GM19099 (cell line): Measurements from ENCODE around the gene MEF2D.

Experiments
- POLR2A ChIP-seq: IDR thresholded peaks from 3 replicates; pipeline ENCODE4 v1.6.1; 2011; ENCODE audit warnings: low read depth; ENCODE audit not compliant: insufficient read length; ENCODE audit errors: extremely low read depth

MEF2D gene

GRCh38 chr1:156530006-156530405 lies 29.4 kb upstream of the MEF2D start:
- TF ChIP-seq POLR2A: no peak

- no peak for TF ChIP-seq POLR2A
Observed at GRCh38 chr1:156528875-156529425, 28.4 kb upstream of the MEF2D start.

GRCh38 chr1:156528231-156528630 lies 27.7 kb upstream of the MEF2D start:
- no peak for TF ChIP-seq POLR2A

DNA sequence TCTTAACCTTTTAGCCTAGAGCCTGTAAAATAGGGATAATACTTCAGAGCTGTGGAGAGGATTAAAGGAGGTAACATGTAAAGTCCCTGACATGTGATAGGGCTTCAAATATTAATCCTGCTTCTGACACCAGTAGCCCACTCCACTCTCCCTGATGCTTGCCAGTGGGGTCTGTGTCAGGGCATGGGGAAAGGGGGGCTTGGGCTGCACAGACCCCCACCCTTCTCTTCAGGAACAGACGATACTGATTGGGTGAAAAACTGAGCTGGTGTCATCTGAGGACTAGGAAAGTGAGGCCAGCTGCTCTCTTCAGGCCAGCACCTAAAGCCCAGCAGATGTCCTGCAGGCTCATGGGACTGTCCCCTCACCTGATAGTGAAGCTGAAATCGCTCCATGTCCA lies 27.0 kb upstream of the MEF2D start:
- no peak for TF ChIP-seq POLR2A

GRCh38 chr1:156525856-156526489 lies 25.4 kb upstream of the MEF2D start:
- no peak for TF ChIP-seq POLR2A

GRCh38 chr1:156525071-156525501 lies 24.5 kb upstream of the MEF2D start:
- TF ChIP-seq POLR2A: no peak

- TF ChIP-seq POLR2A: no peak
Observed at GRCh38 chr1:156524481-156524869, 23.9 kb upstream of the MEF2D start.

DNA sequence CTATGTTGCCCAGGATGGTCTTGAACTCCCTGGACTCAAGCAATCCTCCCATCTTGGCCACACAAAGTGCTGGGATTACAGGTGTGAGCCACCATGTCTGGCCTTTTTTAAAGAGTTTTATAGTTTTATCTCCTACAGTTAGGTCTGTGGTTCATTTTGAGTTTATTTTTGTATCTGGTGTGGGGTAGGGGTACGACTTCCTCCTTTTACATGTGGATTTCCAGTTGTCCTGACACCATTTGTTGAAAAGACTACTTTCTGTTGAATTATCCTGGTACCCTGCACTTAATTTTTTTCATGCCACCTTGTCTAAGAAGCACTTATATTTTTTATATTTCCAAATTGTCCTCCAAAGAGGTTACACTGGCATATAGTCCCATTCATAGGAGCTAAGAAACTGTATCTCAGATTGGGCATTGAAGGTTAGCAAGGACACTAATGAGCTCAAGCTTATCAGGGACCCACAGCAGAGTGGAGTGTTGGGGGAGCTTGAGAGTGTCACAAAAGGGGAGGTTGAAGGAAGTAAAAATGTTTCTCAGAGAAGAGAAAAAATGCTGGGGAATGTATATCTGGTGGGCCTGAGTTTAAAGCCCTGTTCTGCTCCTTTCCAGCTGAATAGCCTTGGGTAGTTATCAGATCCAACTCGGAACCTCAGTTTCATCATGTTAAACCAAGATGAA lies 23.4 kb upstream of the MEF2D start:
- no peak for TF ChIP-seq POLR2A

- TF ChIP-seq POLR2A: no peak
Observed at GRCh38 chr1:156522443-156522970, 21.9 kb upstream of the MEF2D start.

DNA sequence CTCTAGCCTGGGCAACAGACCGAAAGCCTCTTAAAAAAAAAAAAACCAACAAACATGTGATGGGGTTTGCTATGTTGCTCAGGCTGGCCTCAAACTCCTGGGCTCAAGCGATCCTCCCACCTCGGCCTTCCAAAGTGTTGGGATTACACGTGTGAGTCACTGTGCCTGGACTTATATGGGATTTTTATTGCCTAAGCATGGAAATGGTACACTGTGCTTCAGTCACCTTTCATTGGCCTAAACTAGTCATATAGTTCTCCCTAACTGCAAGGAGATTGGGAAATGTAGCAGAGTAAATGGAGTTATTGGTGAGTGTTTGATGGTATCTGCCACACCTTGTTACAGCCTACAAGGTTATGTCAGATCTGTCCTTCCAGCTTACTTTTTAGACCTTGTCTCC lies 17.2 kb upstream of the MEF2D start:
- no peak for TF ChIP-seq POLR2A

GRCh38 chr1:156516821-156517220 lies 16.2 kb upstream of the MEF2D start:
- TF ChIP-seq POLR2A: no peak

DNA sequence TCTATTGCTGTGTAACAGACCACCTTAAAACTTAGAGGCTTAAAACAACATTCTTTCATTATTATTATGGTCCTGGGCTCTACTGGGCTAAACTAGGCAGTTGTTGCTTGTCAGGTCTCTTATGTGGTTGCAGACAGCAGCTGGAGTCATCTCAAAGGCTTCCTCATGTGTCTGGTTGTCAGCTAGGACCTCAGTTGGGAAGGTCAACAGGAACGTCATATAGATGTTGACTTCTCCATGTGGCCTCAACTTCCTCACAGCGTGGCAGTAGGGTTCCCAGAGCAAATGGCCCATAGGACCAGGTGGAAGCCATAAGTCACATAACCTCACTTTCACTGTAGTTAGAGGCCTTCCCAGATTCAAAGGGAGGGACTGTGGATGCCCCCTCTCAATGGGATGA lies 15.4 kb upstream of the MEF2D start:
- TF ChIP-seq POLR2A: no peak

DNA sequence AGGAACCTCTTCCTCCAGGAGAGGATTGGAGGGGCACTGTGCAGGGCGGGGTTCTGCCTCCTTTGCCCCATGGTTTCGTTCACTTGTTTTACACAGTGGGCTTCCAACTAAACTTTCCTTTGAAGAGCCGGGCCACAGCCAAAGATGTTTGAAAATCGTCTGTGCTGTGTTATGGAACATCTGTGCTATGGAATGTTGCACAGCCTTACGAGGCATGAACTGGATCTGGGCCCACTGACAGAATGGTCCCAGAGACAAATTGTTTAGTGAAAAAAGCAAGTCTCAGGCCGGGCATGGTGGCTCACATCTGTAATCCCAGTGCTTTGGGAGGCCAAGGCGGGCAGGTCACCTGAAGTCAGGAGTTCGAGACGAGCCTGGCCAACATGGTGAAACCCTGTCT lies 12.6 kb upstream of the MEF2D start:
- TF ChIP-seq POLR2A: no peak

GRCh38 chr1:156511644-156512043 lies 11.1 kb upstream of the MEF2D start:
- no peak for TF ChIP-seq POLR2A

GRCh38 chr1:156510709-156511108 lies 10.1 kb upstream of the MEF2D start:
- no peak for TF ChIP-seq POLR2A

- TF ChIP-seq POLR2A: no peak
Observed at GRCh38 chr1:156509424-156510034, 9.0 kb upstream of the MEF2D start.
